H1 (cell line): Measurements from ENCODE around the gene PHACTR1. TPM values are rescaled to one million over a fixed set of nuclear protein-coding genes. Genes with fewer than 3 reads are reported as not detected.

ENCODE experiments used
- CTCF ChIA-PET: fragments of 300-600 bp; sonication (Branson Sonifier 250); formaldehyde crosslinking; loops from one replicate; lab custom pipeline; 2021; ENCODE audit not compliant: partially characterized antibody; lab: Charles Lee
- POLR2A ChIA-PET: fragments of 300-600 bp; sonication (Branson Sonifier 250); formaldehyde crosslinking; loops from one replicate; lab custom pipeline; 2021; ENCODE audit warnings: inconsistent platforms; ENCODE audit not compliant: partially characterized antibody; lab: Charles Lee
- DNase-seq, 2 experiments: peaks; one replicate each; pipeline versions ENCODE4 v3.0.0 to v3.0.0-alpha.2; 2010 to 2022; ENCODE audit warnings: low spot score in 2 of 2, low read depth in 1 of 2, mixed read lengths in 1 of 2
- FAIRE-seq: peaks from 2 replicates; lab custom pipeline; 2011; peaks lifted over from hg19 to GRCh38; lab: Jason Lieb, UNC
- H2AFZ ChIP-seq: 2 replicates; pipeline ENCODE4 v1.8.1; 2012; ENCODE audit warnings: low read length, inconsistent platforms
- H2AK5ac ChIP-seq: 2 replicates; pipeline ENCODE4 v1.6.1; 2013; ENCODE audit warnings: low read depth, low read length
- H2BK120ac ChIP-seq: replicated peaks from 2 replicates; pipeline ENCODE3; 2013; ENCODE audit warnings: low read depth, low read length, inconsistent platforms
- H2BK12ac ChIP-seq: 2 replicates; pipeline ENCODE4 v1.6.1; 2013; ENCODE audit warnings: low read depth, low read length
- H2BK15ac ChIP-seq: 2 replicates; pipeline ENCODE4 v1.6.1; 2013; ENCODE audit warnings: low read length
- H2BK20ac ChIP-seq: 2 replicates; pipeline ENCODE4 v1.6.1; 2013; ENCODE audit warnings: low read length
- H2BK5ac ChIP-seq: 2 replicates; pipeline ENCODE4 v1.6.1; 2013; ENCODE audit warnings: low read depth, low read length
- H3K14ac ChIP-seq: 2 replicates; pipeline ENCODE4 v1.6.1; 2013; ENCODE audit warnings: inconsistent platforms; ENCODE audit not compliant: insufficient read length
- H3K18ac ChIP-seq: 2 replicates; pipeline ENCODE4 v1.6.1; 2013; ENCODE audit warnings: low read length; ENCODE audit errors: extremely low read depth
- H3K23ac ChIP-seq: 2 replicates; pipeline ENCODE4 v1.6.1; 2013; ENCODE audit warnings: inconsistent platforms; ENCODE audit not compliant: insufficient read length
- H3K23me2 ChIP-seq: 2 replicates; pipeline ENCODE4 v1.6.1; 2013; ENCODE audit warnings: low read depth, low read length
- H3K27ac ChIP-seq: 2 replicates; pipeline ENCODE4 v1.6.1; 2011; ENCODE audit warnings: low read depth, low read length, inconsistent platforms
- H3K27me3 ChIP-seq, 4 experiments: replicated peaks in 1 of 4; 1 replicate in 1 of 4; 2 replicates in 3 of 4; pipeline versions ENCODE4 v1.6.1 to v1.8.1; 2011 to 2013; ENCODE audit warnings: low read length in 3 of 4, mild to moderate bottlenecking in 3 of 4, inconsistent platforms in 2 of 4, mixed read lengths in 2 of 4, moderate library complexity in 1 of 4; ENCODE audit not compliant: control insufficient read depth in 3 of 4, insufficient read depth in 3 of 4; ENCODE audit errors: extremely low read depth in 1 of 4
- H3K36me3 ChIP-seq, 4 experiments: 2 replicates each; pipeline versions ENCODE4 v1.6.1 to v1.8.1; 2011 to 2013; ENCODE audit warnings: mild to moderate bottlenecking in 4 of 4, low read length in 3 of 4, moderate library complexity in 2 of 4, control low read depth in 1 of 4, inconsistent platforms in 1 of 4; ENCODE audit not compliant: insufficient read depth in 4 of 4, control insufficient read depth in 2 of 4
- H3K4ac ChIP-seq: replicated peaks from 2 replicates; pipeline ENCODE3; 2013; ENCODE audit warnings: low read length, low read depth, mixed read lengths, inconsistent platforms; ENCODE audit not compliant: insufficient read length
- H3K4me1 ChIP-seq, 4 experiments: replicated peaks in 1 of 4; 1 replicate in 1 of 4; 2 replicates in 3 of 4; pipeline versions ENCODE4 v1.6.1 to v1.8.1; 2011 to 2013; ENCODE audit warnings: low read length in 3 of 4, inconsistent platforms in 2 of 4, mixed read lengths in 1 of 4; ENCODE audit not compliant: insufficient read depth in 4 of 4, control insufficient read depth in 3 of 4
- H3K4me2 ChIP-seq, 2 experiments: 2 replicates each; pipeline versions ENCODE4 v1.6.1 to v1.8.1; 2011 to 2013; ENCODE audit warnings: low read depth in 2 of 2, low read length in 2 of 2, control low read depth in 1 of 2, inconsistent platforms in 1 of 2, mild to moderate bottlenecking in 1 of 2; ENCODE audit not compliant: insufficient read depth in 1 of 2
- H3K4me3 ChIP-seq, 4 experiments: fragments of 200-600, 300-600 bp in 1 of 4; sonication (generic), shearing (Covaris generic), sonication (Bioruptor Twin) in 1 of 4; 2 replicates each; pipeline versions ENCODE4 v1.5.1 to v1.8.1; 2011 to 2016; ENCODE audit warnings: low read length in 4 of 4, low read depth in 3 of 4, control low read depth in 2 of 4, inconsistent platforms in 2 of 4, mild to moderate bottlenecking in 2 of 4, mixed read lengths in 1 of 4, moderate library complexity in 1 of 4; ENCODE audit not compliant: insufficient read depth in 2 of 4; ENCODE audit errors: extremely low read depth in 1 of 4
- H3K56ac ChIP-seq: replicated peaks from 2 replicates; pipeline ENCODE3; 2013; ENCODE audit warnings: low read depth, mild to moderate bottlenecking, mixed read lengths, low read length, inconsistent platforms; ENCODE audit not compliant: insufficient read length
- H3K79me1 ChIP-seq: 2 replicates; pipeline ENCODE4 v1.6.1; 2013; ENCODE audit warnings: low read depth, low read length, control low read depth
- H3K79me2 ChIP-seq, 2 experiments: 2 replicates each; pipeline versions ENCODE4 v1.6.1 to v1.8.1; 2012 to 2013; ENCODE audit warnings: low read length in 2 of 2, mild to moderate bottlenecking in 2 of 2, inconsistent platforms in 1 of 2; ENCODE audit not compliant: insufficient read depth in 2 of 2, control insufficient read depth in 1 of 2
- H3K9ac ChIP-seq, 4 experiments: replicated peaks in 1 of 4; 1 replicate in 1 of 4; 2 replicates in 3 of 4; pipeline versions ENCODE4 v1.6.1 to v1.8.1; 2011 to 2013; ENCODE audit warnings: low read depth in 3 of 4, low read length in 3 of 4, control low read depth in 2 of 4, mild to moderate bottlenecking in 2 of 4, moderate library complexity in 2 of 4, inconsistent platforms in 1 of 4; ENCODE audit errors: extremely low read depth in 1 of 4
- H3K9me3 ChIP-seq, 2 experiments: 2 replicates each; pipeline versions ENCODE4 v1.6.1 to v1.8.1; 2012 to 2013; ENCODE audit warnings: mild to moderate bottlenecking in 2 of 2, moderate library complexity in 2 of 2, control low read depth in 1 of 2, inconsistent platforms in 1 of 2, low read depth in 1 of 2, low read length in 1 of 2, mixed read lengths in 1 of 2; ENCODE audit not compliant: insufficient read depth in 2 of 2
- H4K20me1 ChIP-seq, 2 experiments: replicated peaks in 1 of 2; 2 replicates each; pipeline versions ENCODE3 to v1.8.1; 2011 to 2013; ENCODE audit warnings: inconsistent platforms in 2 of 2, low read length in 2 of 2, mild to moderate bottlenecking in 1 of 2; ENCODE audit not compliant: insufficient read depth in 2 of 2, control insufficient read depth in 1 of 2
- H4K5ac ChIP-seq: 2 replicates; pipeline ENCODE4 v1.6.1; 2013; ENCODE audit warnings: low read length, low read depth, mixed read lengths, inconsistent platforms; ENCODE audit not compliant: insufficient read length
- H4K8ac ChIP-seq: 2 replicates; pipeline ENCODE4 v1.8.0; 2013; ENCODE audit warnings: mild to moderate bottlenecking, moderate library complexity, low read length, inconsistent platforms; ENCODE audit not compliant: insufficient read depth; ENCODE audit errors: extremely low read depth
- H4K91ac ChIP-seq: replicated peaks from 2 replicates; pipeline ENCODE3; 2013; ENCODE audit warnings: low read length, mixed read lengths, inconsistent platforms; ENCODE audit not compliant: insufficient read length
- ATF3 ChIP-seq: IDR thresholded peaks from 2 replicates; pipeline ENCODE4 v1.6.1; 2011; ENCODE audit warnings: low read depth, mild to moderate bottlenecking, low read length; ENCODE audit not compliant: insufficient read depth
- EZH2 ChIP-seq: fragments of 200-600 bp; sonication (generic); IDR thresholded peaks from 2 replicates; pipeline ENCODE4 v1.7.1; 2012; ENCODE audit warnings: low read depth, mild to moderate bottlenecking, moderate library complexity, low read length, inconsistent platforms; ENCODE audit not compliant: severe bottlenecking
- HDAC2 ChIP-seq, 2 experiments: fragments of 300-600 bp in 1 of 2; sonication (generic) in 1 of 2; IDR thresholded peaks; 2 replicates each; pipeline ENCODE4 v1.6.1; 2011 to 2012; ENCODE audit warnings: low read depth in 2 of 2, low read length in 2 of 2, mild to moderate bottlenecking in 2 of 2, moderate library complexity in 2 of 2, borderline replicate concordance in 1 of 2, inconsistent platforms in 1 of 2
- HDAC6 ChIP-seq: IDR thresholded peaks from one replicate; pipeline ENCODE4 v1.7.1; 2012; ENCODE audit warnings: low read depth, mild to moderate bottlenecking, inconsistent platforms, low read length, moderate library complexity
- RFX5 ChIP-seq: IDR thresholded peaks from 2 replicates; pipeline ENCODE4 v1.6.1; 2011; ENCODE audit warnings: low read depth, low read length, improper control_type of control experiment, borderline replicate concordance
- SP1 ChIP-seq: IDR thresholded peaks from 2 replicates; pipeline ENCODE4 v1.6.1; 2011; ENCODE audit warnings: low read depth, low read length
- TBP ChIP-seq: IDR thresholded peaks from 2 replicates; pipeline ENCODE4 v1.6.1; 2011; ENCODE audit warnings: low read depth, low read length, improper control_type of control experiment
- WGBS, 2 experiments: shearing (Covaris generic) in 1 of 2; methylation state at CpG; one replicate each; pipeline versions ENCODE4 v1.1.6 to v1.1.7; 2013 to 2015; ENCODE audit warnings: low lambda C conversion rate in 2 of 2, mixed read lengths in 2 of 2, inconsistent platforms in 1 of 2, low coverage in 1 of 2, missing lambda C conversion rate in 1 of 2; ENCODE audit not compliant: insufficient replicate concordance in 2 of 2, insufficient coverage in 1 of 2, insufficient read length in 1 of 2; ENCODE audit errors: extremely low coverage in 1 of 2, missing lambda C conversion rate in 1 of 2; 5-methylcytosine and 5-hydroxymethylcytosine counted together
- polyA plus RNA-seq, 7 experiments: library from polyadenylated mRNA; depleted of rRNA in 3 of 7; stranded (reverse) in 5 of 7; unstranded in 2 of 7; fragments of >200 nt in 5 of 7; fragments of 200-250 nt in 2 of 7; gene quantifications; 1 replicate in 5 of 7; 2 replicates in 1 of 7; 4 replicates in 1 of 7; pipeline versions ENCODE4 v1.2.1 to v1.2.3, GENCODE V29; 2011 to 2013; ENCODE audit warnings: missing spikeins in 2 of 7, mixed read lengths in 2 of 7
- total RNA-seq: library from RNA; stranded (reverse); fragmentation: NEBNext Ultra II Directional; extraction: Animal tissue kit (Norgen Biotek cat#: 25700); gene quantifications from 2 replicates; pipeline ENCODE4 v1.2.1, GENCODE V29; 2021

Gene PHACTR1
- total and polyA plus RNA-seq, 2 of the 8 experiments (the other 6 are each of a cell fraction or from before 2014, with no cell fraction given) = 3.9 to 17.1 TPM

GRCh38 chr6:12801141-12801540, 84.6 kb downstream of the PHACTR1 start:
- Histone ChIP-seq H3K4me1 (no peaks in the 10 kb centered on the region), H2BK120ac (no peak overlapping the region), H3K4me3 (no peak overlapping the region), H3K9ac (no peak overlapping the region), H3K23me2 (no peaks in the 10 kb centered on the region; the same call in 1 of the 2 replicates), H2BK20ac (no peak overlapping the region), H4K5ac (no peak overlapping the region), H3K27me3 (no peaks in the 10 kb centered on the region), H2BK5ac (no peak overlapping the region), H2BK12ac (no peak overlapping the region), H3K14ac (no peak overlapping the region), H2BK15ac (no peak overlapping the region), H3K18ac (no peak overlapping the region), H3K79me1 (no peaks in the 10 kb centered on the region), H3K36me3 (no peaks in the 10 kb centered on the region), H2AFZ (no peak overlapping the region), H4K8ac (no peak overlapping the region), H4K91ac (no peak overlapping the region), H3K23ac (no peak overlapping the region), H3K27ac (no peak overlapping the region), H2AK5ac (no peak overlapping the region), H3K4ac (no peak overlapping the region), H4K20me1 (no peaks in the 10 kb centered on the region), H3K56ac (no peak overlapping the region), H3K9me3 (no peaks in the 10 kb centered on the region), H3K79me2 (no peaks in the 10 kb centered on the region), H3K4me2 (no peak overlapping the region)
- FAIRE-seq = no peak
- POLR2A ChIA-PET = no interaction called here
- 83% methylated on average over 3 of the region's 3 CpGs; no CpG with 5 or more reads in 1 of the 2 experiments for WGBS, 2 experiments
- CTCF ChIA-PET = interaction anchor here (0.9 to 1.3 kb wide), 3 partner anchors 12 to 43 kb away, joined by 3 to 4 read pairs (median 3); no protein-coding TSS in a partner anchor
- TF ChIP-seq SP1 (no peak), RFX5 (no peak), ATF3 (no peak), HDAC2 (IDR thresholded peaks at IDR 0.05; ENCODE audit: borderline replicate concordance in 1 of 2, low read depth in 2 of 2, low read length in 2 of 2) (no peak), HDAC6 (no peak), EZH2 (no peak), TBP (no peak)
- no peak for DNase-seq
